Liver (tissue), 3 donors: ENCODE measurements around the gene ECPAS.

Experiments
- CTCF ChIP-seq: fragments of 150-350 bp; IDR thresholded peaks from 2 replicates; pipeline ENCODE4 v1.5.1; 2017; ENCODE audit warnings: improper control_type of control experiment, low read depth, low read length; ENCODE audit not compliant: missing input control
- REST ChIP-seq: IDR thresholded peaks from 2 replicates; pipeline ENCODE4 v1.6.1; 2016; ENCODE audit warnings: antibody characterized with exemption, mild to moderate bottlenecking
- SP1 ChIP-seq: IDR thresholded peaks from 2 replicates; pipeline ENCODE4 v1.6.1; 2018; ENCODE audit warnings: antibody characterized with exemption, mild to moderate bottlenecking
- YY1 ChIP-seq: IDR thresholded peaks from 2 replicates; pipeline ENCODE4 v1.6.1; 2016; ENCODE audit warnings: antibody characterized with exemption, mild to moderate bottlenecking
- TF ChIP-seq, protein P1 (sequence below): IDR thresholded peaks from 2 replicates; pipeline ENCODE4 v1.6.1; 2016; ENCODE audit warnings: antibody characterized with exemption
- TF ChIP-seq, protein P2 (sequence below): IDR thresholded peaks from 2 replicates; pipeline ENCODE4 v1.6.1; 2016; ENCODE audit warnings: antibody characterized with exemption
- donor health status: healthy.
- donor health status: healthy.

DNA sequence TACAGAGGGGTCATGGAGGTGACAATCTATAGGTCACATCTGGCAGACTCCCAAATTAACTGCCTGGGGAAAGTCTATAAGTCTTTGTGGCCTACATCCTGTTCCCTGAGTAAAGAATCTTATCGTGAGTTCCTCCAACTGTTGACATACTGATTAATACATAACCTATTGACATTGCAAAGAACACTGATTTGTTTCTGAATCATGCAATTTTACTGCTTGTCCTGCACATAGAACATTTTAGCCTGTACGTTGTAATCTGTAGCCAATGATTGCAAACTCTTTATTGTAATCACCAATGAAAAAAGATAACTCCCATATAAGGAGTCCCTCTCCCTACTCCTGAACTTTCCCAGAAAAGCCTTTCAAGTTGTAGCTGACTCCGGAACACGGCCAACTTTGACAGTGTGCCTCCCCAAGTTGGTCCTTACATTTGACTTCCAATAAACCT is 135.3 kb downstream of the ECPAS start:
- TF ChIP-seq CTCF, result no peak
- TF ChIP-seq, protein P1, sequence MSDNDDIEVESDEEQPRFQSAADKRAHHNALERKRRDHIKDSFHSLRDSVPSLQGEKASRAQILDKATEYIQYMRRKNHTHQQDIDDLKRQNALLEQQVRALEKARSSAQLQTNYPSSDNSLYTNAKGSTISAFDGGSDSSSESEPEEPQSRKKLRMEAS, result peak; percentile 13
- peak; percentile 51 for TF ChIP-seq REST
- TF ChIP-seq, protein P2, sequence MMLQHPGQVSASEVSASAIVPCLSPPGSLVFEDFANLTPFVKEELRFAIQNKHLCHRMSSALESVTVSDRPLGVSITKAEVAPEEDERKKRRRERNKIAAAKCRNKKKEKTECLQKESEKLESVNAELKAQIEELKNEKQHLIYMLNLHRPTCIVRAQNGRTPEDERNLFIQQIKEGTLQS, result no peak
- peak; percentile 26 for TF ChIP-seq YY1
- peak; percentile 77 for TF ChIP-seq SP1
